H1 (cell line): ENCODE results near the gene TFF3. TPM values are rescaled to one million over a fixed set of nuclear protein-coding genes. Genes with fewer than 3 reads are reported as not detected.

Source experiments
- CTCF ChIA-PET: fragments of 300-600 bp; sonication (Branson Sonifier 250); formaldehyde crosslinking; loops from one replicate; lab custom pipeline; 2021; ENCODE audit not compliant: partially characterized antibody; lab: Charles Lee
- POLR2A ChIA-PET: fragments of 300-600 bp; sonication (Branson Sonifier 250); formaldehyde crosslinking; loops from one replicate; lab custom pipeline; 2021; ENCODE audit warnings: inconsistent platforms; ENCODE audit not compliant: partially characterized antibody; lab: Charles Lee
- DNase-seq, 2 experiments: peaks; one replicate each; pipeline versions ENCODE4 v3.0.0 to v3.0.0-alpha.2; 2010 to 2022; ENCODE audit warnings: low spot score in 2 of 2, low read depth in 1 of 2, mixed read lengths in 1 of 2
- FAIRE-seq: peaks from 2 replicates; lab custom pipeline; 2011; peaks lifted over from hg19 to GRCh38; lab: Jason Lieb, UNC
- H2AFZ ChIP-seq: 2 replicates; pipeline ENCODE4 v1.8.1; 2012; ENCODE audit warnings: low read length, inconsistent platforms
- H2AK5ac ChIP-seq: 2 replicates; pipeline ENCODE4 v1.6.1; 2013; ENCODE audit warnings: low read depth, low read length
- H2BK120ac ChIP-seq: replicated peaks from 2 replicates; pipeline ENCODE3; 2013; ENCODE audit warnings: low read depth, low read length, inconsistent platforms
- H2BK12ac ChIP-seq: 2 replicates; pipeline ENCODE4 v1.6.1; 2013; ENCODE audit warnings: low read depth, low read length
- H2BK15ac ChIP-seq: 2 replicates; pipeline ENCODE4 v1.6.1; 2013; ENCODE audit warnings: low read length
- H2BK20ac ChIP-seq: 2 replicates; pipeline ENCODE4 v1.6.1; 2013; ENCODE audit warnings: low read length
- H2BK5ac ChIP-seq: 2 replicates; pipeline ENCODE4 v1.6.1; 2013; ENCODE audit warnings: low read depth, low read length
- H3K14ac ChIP-seq: 2 replicates; pipeline ENCODE4 v1.6.1; 2013; ENCODE audit warnings: inconsistent platforms; ENCODE audit not compliant: insufficient read length
- H3K18ac ChIP-seq: 2 replicates; pipeline ENCODE4 v1.6.1; 2013; ENCODE audit warnings: low read length; ENCODE audit errors: extremely low read depth
- H3K23ac ChIP-seq: 2 replicates; pipeline ENCODE4 v1.6.1; 2013; ENCODE audit warnings: inconsistent platforms; ENCODE audit not compliant: insufficient read length
- H3K23me2 ChIP-seq: 2 replicates; pipeline ENCODE4 v1.6.1; 2013; ENCODE audit warnings: low read depth, low read length
- H3K27ac ChIP-seq: 2 replicates; pipeline ENCODE4 v1.6.1; 2011; ENCODE audit warnings: low read depth, low read length, inconsistent platforms
- H3K27me3 ChIP-seq, 4 experiments: replicated peaks in 1 of 4; 1 replicate in 1 of 4; 2 replicates in 3 of 4; pipeline versions ENCODE4 v1.6.1 to v1.8.1; 2011 to 2013; ENCODE audit warnings: low read length in 3 of 4, mild to moderate bottlenecking in 3 of 4, inconsistent platforms in 2 of 4, mixed read lengths in 2 of 4, moderate library complexity in 1 of 4; ENCODE audit not compliant: control insufficient read depth in 3 of 4, insufficient read depth in 3 of 4; ENCODE audit errors: extremely low read depth in 1 of 4
- H3K36me3 ChIP-seq, 4 experiments: 2 replicates each; pipeline versions ENCODE4 v1.6.1 to v1.8.1; 2011 to 2013; ENCODE audit warnings: mild to moderate bottlenecking in 4 of 4, low read length in 3 of 4, moderate library complexity in 2 of 4, control low read depth in 1 of 4, inconsistent platforms in 1 of 4; ENCODE audit not compliant: insufficient read depth in 4 of 4, control insufficient read depth in 2 of 4
- H3K4ac ChIP-seq: replicated peaks from 2 replicates; pipeline ENCODE3; 2013; ENCODE audit warnings: low read length, low read depth, mixed read lengths, inconsistent platforms; ENCODE audit not compliant: insufficient read length
- H3K4me1 ChIP-seq, 4 experiments: replicated peaks in 1 of 4; 1 replicate in 1 of 4; 2 replicates in 3 of 4; pipeline versions ENCODE4 v1.6.1 to v1.8.1; 2011 to 2013; ENCODE audit warnings: low read length in 3 of 4, inconsistent platforms in 2 of 4, mixed read lengths in 1 of 4; ENCODE audit not compliant: insufficient read depth in 4 of 4, control insufficient read depth in 3 of 4
- H3K4me2 ChIP-seq, 2 experiments: 2 replicates each; pipeline versions ENCODE4 v1.6.1 to v1.8.1; 2011 to 2013; ENCODE audit warnings: low read depth in 2 of 2, low read length in 2 of 2, control low read depth in 1 of 2, inconsistent platforms in 1 of 2, mild to moderate bottlenecking in 1 of 2; ENCODE audit not compliant: insufficient read depth in 1 of 2
- H3K4me3 ChIP-seq, 4 experiments: fragments of 200-600, 300-600 bp in 1 of 4; sonication (generic), shearing (Covaris generic), sonication (Bioruptor Twin) in 1 of 4; 2 replicates each; pipeline versions ENCODE4 v1.5.1 to v1.8.1; 2011 to 2016; ENCODE audit warnings: low read length in 4 of 4, low read depth in 3 of 4, control low read depth in 2 of 4, inconsistent platforms in 2 of 4, mild to moderate bottlenecking in 2 of 4, mixed read lengths in 1 of 4, moderate library complexity in 1 of 4; ENCODE audit not compliant: insufficient read depth in 2 of 4; ENCODE audit errors: extremely low read depth in 1 of 4
- H3K56ac ChIP-seq: replicated peaks from 2 replicates; pipeline ENCODE3; 2013; ENCODE audit warnings: low read depth, mild to moderate bottlenecking, mixed read lengths, low read length, inconsistent platforms; ENCODE audit not compliant: insufficient read length
- H3K79me1 ChIP-seq: 2 replicates; pipeline ENCODE4 v1.6.1; 2013; ENCODE audit warnings: low read depth, low read length, control low read depth
- H3K79me2 ChIP-seq, 2 experiments: 2 replicates each; pipeline versions ENCODE4 v1.6.1 to v1.8.1; 2012 to 2013; ENCODE audit warnings: low read length in 2 of 2, mild to moderate bottlenecking in 2 of 2, inconsistent platforms in 1 of 2; ENCODE audit not compliant: insufficient read depth in 2 of 2, control insufficient read depth in 1 of 2
- H3K9ac ChIP-seq, 4 experiments: replicated peaks in 1 of 4; 1 replicate in 1 of 4; 2 replicates in 3 of 4; pipeline versions ENCODE4 v1.6.1 to v1.8.1; 2011 to 2013; ENCODE audit warnings: low read depth in 3 of 4, low read length in 3 of 4, control low read depth in 2 of 4, mild to moderate bottlenecking in 2 of 4, moderate library complexity in 2 of 4, inconsistent platforms in 1 of 4; ENCODE audit errors: extremely low read depth in 1 of 4
- H3K9me3 ChIP-seq, 2 experiments: 2 replicates each; pipeline versions ENCODE4 v1.6.1 to v1.8.1; 2012 to 2013; ENCODE audit warnings: mild to moderate bottlenecking in 2 of 2, moderate library complexity in 2 of 2, control low read depth in 1 of 2, inconsistent platforms in 1 of 2, low read depth in 1 of 2, low read length in 1 of 2, mixed read lengths in 1 of 2; ENCODE audit not compliant: insufficient read depth in 2 of 2
- H4K20me1 ChIP-seq, 2 experiments: replicated peaks in 1 of 2; 2 replicates each; pipeline versions ENCODE3 to v1.8.1; 2011 to 2013; ENCODE audit warnings: inconsistent platforms in 2 of 2, low read length in 2 of 2, mild to moderate bottlenecking in 1 of 2; ENCODE audit not compliant: insufficient read depth in 2 of 2, control insufficient read depth in 1 of 2
- H4K5ac ChIP-seq: 2 replicates; pipeline ENCODE4 v1.6.1; 2013; ENCODE audit warnings: low read length, low read depth, mixed read lengths, inconsistent platforms; ENCODE audit not compliant: insufficient read length
- H4K8ac ChIP-seq: 2 replicates; pipeline ENCODE4 v1.8.0; 2013; ENCODE audit warnings: mild to moderate bottlenecking, moderate library complexity, low read length, inconsistent platforms; ENCODE audit not compliant: insufficient read depth; ENCODE audit errors: extremely low read depth
- H4K91ac ChIP-seq: replicated peaks from 2 replicates; pipeline ENCODE3; 2013; ENCODE audit warnings: low read length, mixed read lengths, inconsistent platforms; ENCODE audit not compliant: insufficient read length
- CREB1 ChIP-seq: IDR thresholded peaks from 2 replicates; pipeline ENCODE4 v1.6.1; 2012; ENCODE audit warnings: inconsistent platforms
- WGBS, 2 experiments: shearing (Covaris generic) in 1 of 2; methylation state at CpG; one replicate each; pipeline versions ENCODE4 v1.1.6 to v1.1.7; 2013 to 2015; ENCODE audit warnings: low lambda C conversion rate in 2 of 2, mixed read lengths in 2 of 2, inconsistent platforms in 1 of 2, low coverage in 1 of 2, missing lambda C conversion rate in 1 of 2; ENCODE audit not compliant: insufficient replicate concordance in 2 of 2, insufficient coverage in 1 of 2, insufficient read length in 1 of 2; ENCODE audit errors: extremely low coverage in 1 of 2, missing lambda C conversion rate in 1 of 2; 5-methylcytosine and 5-hydroxymethylcytosine counted together
- polyA plus RNA-seq, 7 experiments: library from polyadenylated mRNA; depleted of rRNA in 3 of 7; stranded (reverse) in 5 of 7; unstranded in 2 of 7; fragments of >200 nt in 5 of 7; fragments of 200-250 nt in 2 of 7; gene quantifications; 1 replicate in 5 of 7; 2 replicates in 1 of 7; 4 replicates in 1 of 7; pipeline versions ENCODE4 v1.2.1 to v1.2.3, GENCODE V29; 2011 to 2013; ENCODE audit warnings: missing spikeins in 2 of 7, mixed read lengths in 2 of 7
- total RNA-seq: library from RNA; stranded (reverse); fragmentation: NEBNext Ultra II Directional; extraction: Animal tissue kit (Norgen Biotek cat#: 25700); gene quantifications from 2 replicates; pipeline ENCODE4 v1.2.1, GENCODE V29; 2021

The TFF3 gene
- total and polyA plus RNA-seq, 2 of the 8 experiments (the other 6 are each of a cell fraction or from before 2014, with no cell fraction given) = 1.7 to 6.7 TPM

- Histone ChIP-seq H3K4me2 (0 out of 4 replicates have a peak overlapping the region, but pooled peaks of 1 of the 2 experiments have one; percentile 0), H2BK15ac (no peak overlapping the region), H4K91ac (no peak overlapping the region), H3K79me2 (no peaks in the 10 kb centered on the region), H3K4me1 (peaks cover 4 to 16% (median 8%) of the 10 kb centered on the region in 4 experiments), H4K8ac (no peak overlapping the region; the same call in 1 of the 2 replicates), H3K18ac (no peak overlapping the region), H3K14ac (no peak overlapping the region), H2BK12ac (0 out of 2 replicates have a peak overlapping the region, but pooled peaks have one; percentile 68), H3K27me3 (peaks cover 0 to 7% (median 3%) of the 10 kb centered on the region in 4 experiments; a peak in 2 of 7 replicates), H2BK120ac (no peak overlapping the region), H3K79me1 (no peaks in the 10 kb centered on the region), H2BK5ac (no peak overlapping the region), H2AK5ac (no peak overlapping the region), H3K9me3 (no peaks in the 10 kb centered on the region), H3K4ac (no peak overlapping the region), H3K4me3 (no peak overlapping the region), H3K23ac (no peak overlapping the region), H3K27ac (no peak overlapping the region), H2BK20ac (no peak overlapping the region)
- no peak for FAIRE-seq
- CTCF ChIA-PET = interaction anchor here (0.5 to 14.3 kb wide), 56 partner anchors 8 to 399 kb away, joined by 3 to 137 read pairs (median 4); no protein-coding TSS in a partner anchor
- DNase-seq = no peak
- no peak for TF ChIP-seq CREB1
- TF ChIP-seq, all 59 proteins: peak for 0
- 89% methylated on average over 12 of the region's 12 CpGs; no CpG with 5 or more reads in 1 of the 2 experiments for WGBS, 2 experiments
- Histone ChIP-seq H3K36me3 (no peaks in the 10 kb centered on the region), H4K20me1 (no peaks in the 10 kb centered on the region), H3K9ac (no peak overlapping the region), H3K56ac (no peak overlapping the region), H2AFZ (no peak overlapping the region), H3K23me2 (no peaks in the 10 kb centered on the region; the same call in 1 of the 2 replicates), H4K5ac (no peak overlapping the region)
- POLR2A ChIA-PET = interaction anchor here (1.6 kb wide), 1 partner anchor 28 kb away, joined by 4 read pairs; no protein-coding TSS in a partner anchor
These were observed 4.7 kb downstream of the TFF3 start for GRCh38 chr21:42310411-42311001.
